Cardiac muscle cell (in vitro differentiated cells and primary cell): ENCODE results near the gene HDAC11. TPM values are rescaled to one million over a fixed set of nuclear protein-coding genes. Genes with fewer than 3 reads are reported as not detected.

ENCODE experiments used
- DNase-seq, 2 donors: peaks; one replicate each; pipeline versions ENCODE4 v3.0.0 to v3.0.0-alpha.2; 2010 to 2017; ENCODE audit warnings: low read depth in 1 of 2, low spot score in 1 of 2
- H3K27ac ChIP-seq: fragments of 200-600 bp; sonication (generic); 2 replicates; pipeline ENCODE4 v1.5.1; 2016
- H3K27me3 ChIP-seq: fragments of 200-600 bp; sonication (generic); 2 replicates; pipeline ENCODE4 v1.6.0; 2016; ENCODE audit warnings: control low read depth
- H3K36me3 ChIP-seq: fragments of 200-600 bp; sonication (generic); 2 replicates; pipeline ENCODE4 v1.5.1; 2016; ENCODE audit warnings: control low read depth
- H3K4me1 ChIP-seq: fragments of 200-600 bp; sonication (generic); 2 replicates; pipeline ENCODE4 v1.8.1; 2017; ENCODE audit warnings: low read depth, mild to moderate bottlenecking, mixed run types
- H3K4me3 ChIP-seq: fragments of 200-600 bp; sonication (generic); 2 replicates; pipeline ENCODE4 v1.5.1; 2016; ENCODE audit warnings: mild to moderate bottlenecking
- H3K9me3 ChIP-seq: fragments of 200-600 bp; sonication (generic); 2 replicates; pipeline ENCODE4 v1.5.1; 2017; ENCODE audit warnings: low read depth, mild to moderate bottlenecking, control low read depth
- polyA plus RNA-seq: library from polyadenylated mRNA; unstranded; fragments of >200 nt; fragmentation: Nextera tagmentation; extraction: Ambion mirVana; gene quantifications from 2 replicates; pipeline ENCODE4 v1.2.1, GENCODE V29; 2016
- total RNA-seq: library from RNA; depleted of rRNA; stranded (reverse); fragments of >200 nt; gene quantifications from 2 replicates; pipeline ENCODE4 v1.2.3, GENCODE V29; 2016
- TF ChIP-seq, protein P1 (sequence below): IDR thresholded peaks from 2 replicates; pipeline ENCODE4 v1.5.1; 2012; ENCODE audit warnings: low read depth, mild to moderate bottlenecking, low read length

Gene HDAC11
- total and polyA plus RNA-seq, 2 experiments from 2014 or later = 27.1 to 35.7 TPM

DNA sequence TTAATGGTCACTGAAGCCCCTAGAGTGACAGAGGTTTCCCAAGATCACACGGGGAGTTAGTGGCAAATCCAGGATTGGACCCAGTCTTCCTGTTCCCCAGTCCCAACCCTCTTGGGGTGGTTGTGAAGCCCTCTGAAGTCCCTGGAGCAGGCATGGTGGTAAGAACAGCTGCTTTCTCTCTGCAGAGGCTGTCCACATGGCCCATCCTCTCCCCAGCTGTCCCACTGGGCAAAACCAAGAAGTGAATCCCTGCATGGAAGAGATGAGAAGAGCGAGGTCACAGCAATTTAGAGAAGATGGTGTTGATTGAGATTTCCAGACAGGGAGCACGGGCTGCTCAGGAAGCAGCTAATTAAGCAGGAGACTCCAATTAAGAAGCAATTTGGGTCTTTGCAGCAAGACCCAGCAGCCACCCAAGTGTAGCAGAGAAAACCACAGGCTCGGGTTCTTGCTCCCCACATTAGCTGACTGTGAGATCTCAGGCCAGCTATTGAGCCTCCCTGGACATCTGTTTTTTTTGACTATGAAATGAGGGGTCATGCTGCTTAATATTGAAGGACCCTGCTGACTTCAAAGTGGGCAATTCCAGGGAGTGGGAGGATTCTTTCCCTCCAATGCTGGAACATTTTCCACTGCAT, 14.8 kb upstream of the HDAC11 start:
- Histone ChIP-seq H3K9me3 (no peaks in the 10 kb centered on the region), H3K4me1 (peaks cover 24% of the 10 kb centered on the region), H3K4me3 (no peak overlapping the region), H3K27ac (no peak overlapping the region), H3K27me3 (no peaks in the 10 kb centered on the region), H3K36me3 (no peaks in the 10 kb centered on the region)
- no peak for DNase-seq
- TF ChIP-seq, protein P1, sequence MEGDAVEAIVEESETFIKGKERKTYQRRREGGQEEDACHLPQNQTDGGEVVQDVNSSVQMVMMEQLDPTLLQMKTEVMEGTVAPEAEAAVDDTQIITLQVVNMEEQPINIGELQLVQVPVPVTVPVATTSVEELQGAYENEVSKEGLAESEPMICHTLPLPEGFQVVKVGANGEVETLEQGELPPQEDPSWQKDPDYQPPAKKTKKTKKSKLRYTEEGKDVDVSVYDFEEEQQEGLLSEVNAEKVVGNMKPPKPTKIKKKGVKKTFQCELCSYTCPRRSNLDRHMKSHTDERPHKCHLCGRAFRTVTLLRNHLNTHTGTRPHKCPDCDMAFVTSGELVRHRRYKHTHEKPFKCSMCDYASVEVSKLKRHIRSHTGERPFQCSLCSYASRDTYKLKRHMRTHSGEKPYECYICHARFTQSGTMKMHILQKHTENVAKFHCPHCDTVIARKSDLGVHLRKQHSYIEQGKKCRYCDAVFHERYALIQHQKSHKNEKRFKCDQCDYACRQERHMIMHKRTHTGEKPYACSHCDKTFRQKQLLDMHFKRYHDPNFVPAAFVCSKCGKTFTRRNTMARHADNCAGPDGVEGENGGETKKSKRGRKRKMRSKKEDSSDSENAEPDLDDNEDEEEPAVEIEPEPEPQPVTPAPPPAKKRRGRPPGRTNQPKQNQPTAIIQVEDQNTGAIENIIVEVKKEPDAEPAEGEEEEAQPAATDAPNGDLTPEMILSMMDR = no peak

DNA sequence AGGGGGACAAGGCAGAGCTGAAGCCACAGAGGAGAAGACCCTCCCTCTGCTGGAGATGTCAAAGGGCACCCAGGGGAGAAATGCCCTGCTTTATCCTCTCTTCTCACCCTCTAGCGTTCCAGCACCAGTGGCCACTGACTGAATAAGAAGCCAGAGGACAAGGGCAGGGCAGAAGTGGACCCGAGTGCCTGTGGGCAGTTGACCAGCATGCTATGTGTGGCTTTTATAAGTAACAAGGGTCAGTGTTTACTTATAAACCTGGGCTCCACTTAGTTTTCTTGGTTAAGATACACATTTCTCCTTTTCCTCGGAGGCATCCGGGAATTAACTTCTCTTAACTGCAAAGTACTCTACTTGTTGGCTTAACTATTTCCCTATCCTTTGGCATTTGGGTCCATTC, 13.3 kb upstream of the HDAC11 start:
- no peak overlapping the region for H3K27ac ChIP-seq
- no peaks in the 10 kb centered on the region for H3K9me3 ChIP-seq
- no peak for DNase-seq
- H3K4me3 ChIP-seq = no peak overlapping the region
- H3K27me3 ChIP-seq = no peaks in the 10 kb centered on the region
- H3K4me1 ChIP-seq = peaks cover 14% of the 10 kb centered on the region
- TF ChIP-seq, protein P1 = no peak
- no peaks in the 10 kb centered on the region for H3K36me3 ChIP-seq

DNA sequence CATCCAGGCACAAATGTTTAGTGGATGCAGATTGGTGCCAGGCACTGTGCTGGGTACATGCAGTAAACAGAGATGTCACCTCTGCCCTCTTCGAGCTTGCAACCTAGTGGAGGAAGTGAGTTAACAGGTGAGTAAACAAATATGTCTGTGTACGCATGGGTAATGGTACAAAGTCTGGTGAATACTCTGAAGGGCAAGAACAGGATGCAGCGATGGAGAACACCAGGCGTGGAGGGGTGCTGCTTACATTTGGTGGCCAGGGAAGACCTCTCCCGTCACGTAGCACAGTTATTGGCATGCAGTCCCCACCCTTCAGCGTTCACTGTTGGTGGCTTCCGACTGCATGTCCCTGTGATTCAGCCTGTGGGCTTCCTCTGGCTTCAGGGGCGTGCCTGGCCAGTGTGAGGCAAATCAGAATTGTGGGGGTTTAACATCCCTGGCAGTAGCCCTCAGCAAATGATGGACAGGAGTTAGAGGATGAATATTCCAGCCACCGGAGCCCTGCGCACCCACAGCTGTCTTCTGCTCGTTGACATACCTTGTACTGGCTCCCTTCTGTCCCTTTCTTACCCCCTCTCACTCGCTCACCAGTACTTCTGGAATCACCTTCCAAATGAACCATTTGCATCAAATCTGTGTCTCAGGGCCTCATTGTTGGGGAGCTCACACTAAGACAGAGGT, 9.1 kb upstream of the HDAC11 start:
- no peak for DNase-seq
- no peaks in the 10 kb centered on the region for H3K9me3 ChIP-seq
- H3K27ac ChIP-seq = no peak overlapping the region
- no peaks in the 10 kb centered on the region for H3K4me1 ChIP-seq
- TF ChIP-seq, protein P1 = no peak
- no peak overlapping the region for H3K4me3 ChIP-seq
- no peaks in the 10 kb centered on the region for H3K27me3 ChIP-seq
- H3K36me3 ChIP-seq = no peaks in the 10 kb centered on the region

DNA sequence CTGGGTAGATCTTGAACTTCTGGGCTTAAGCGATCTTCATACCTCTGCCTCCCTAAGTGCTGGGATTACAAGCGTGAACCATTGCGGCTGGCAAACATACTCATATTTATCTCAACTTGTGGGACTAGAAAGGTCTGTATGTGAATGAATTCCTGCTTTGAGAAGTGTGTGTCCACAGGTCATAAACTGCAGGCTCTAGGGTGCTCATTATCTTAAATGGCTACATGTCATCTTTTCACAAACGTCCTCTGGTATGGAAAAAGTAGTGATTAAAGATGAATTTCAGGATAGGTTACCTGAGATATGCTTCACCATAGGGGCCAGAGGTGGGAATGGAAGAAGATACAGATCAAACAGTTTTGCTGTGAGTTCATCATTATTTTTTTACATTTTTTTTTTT, 7.8 kb upstream of the HDAC11 start:
- Histone ChIP-seq H3K4me1 (no peaks in the 10 kb centered on the region), H3K9me3 (no peaks in the 10 kb centered on the region), H3K36me3 (no peaks in the 10 kb centered on the region), H3K27me3 (no peaks in the 10 kb centered on the region), H3K27ac (no peak overlapping the region), H3K4me3 (no peak overlapping the region)
- TF ChIP-seq, protein P1 = no peak
- DNase-seq = no peak

DNA sequence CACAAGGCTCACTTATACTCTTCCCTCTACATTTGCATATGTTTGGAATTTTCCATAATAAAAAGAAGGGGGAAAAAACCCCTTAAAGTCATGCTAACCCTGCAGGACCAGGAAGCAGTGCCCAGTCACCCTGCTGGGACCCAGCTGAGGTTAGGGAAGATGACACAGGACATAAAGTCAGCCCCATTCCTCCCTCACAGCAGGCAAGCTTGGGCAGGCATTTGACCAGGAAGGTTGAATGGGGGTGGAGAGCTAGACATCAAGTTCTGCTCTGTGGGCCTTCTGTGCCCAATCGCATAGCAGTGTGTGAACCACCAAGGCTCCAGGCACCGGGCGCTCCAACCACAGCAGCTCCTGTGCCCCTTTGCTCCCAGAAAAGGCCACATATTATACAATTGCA, 7.1 kb upstream of the HDAC11 start:
- H3K36me3 ChIP-seq = no peaks in the 10 kb centered on the region
- no peak for DNase-seq
- H3K27ac ChIP-seq = no peak overlapping the region
- H3K9me3 ChIP-seq = no peaks in the 10 kb centered on the region
- no peaks in the 10 kb centered on the region for H3K27me3 ChIP-seq
- H3K4me3 ChIP-seq = no peak overlapping the region
- TF ChIP-seq, protein P1 = no peak
- H3K4me1 ChIP-seq = peaks cover 5% of the 10 kb centered on the region
